ENCODE results near the gene MT4. TPM values are rescaled to one million over a fixed set of nuclear protein-coding genes. Genes with fewer than 3 reads are reported as not detected.
"Not testable (repeated sequence)": the region's sequence is repeated elsewhere in the genome, so short reads cannot be mapped to it uniquely, and the experiment has no call there.

The MT4 gene
- polyA plus RNA-seq, 4 donors, result not detected

DNA sequence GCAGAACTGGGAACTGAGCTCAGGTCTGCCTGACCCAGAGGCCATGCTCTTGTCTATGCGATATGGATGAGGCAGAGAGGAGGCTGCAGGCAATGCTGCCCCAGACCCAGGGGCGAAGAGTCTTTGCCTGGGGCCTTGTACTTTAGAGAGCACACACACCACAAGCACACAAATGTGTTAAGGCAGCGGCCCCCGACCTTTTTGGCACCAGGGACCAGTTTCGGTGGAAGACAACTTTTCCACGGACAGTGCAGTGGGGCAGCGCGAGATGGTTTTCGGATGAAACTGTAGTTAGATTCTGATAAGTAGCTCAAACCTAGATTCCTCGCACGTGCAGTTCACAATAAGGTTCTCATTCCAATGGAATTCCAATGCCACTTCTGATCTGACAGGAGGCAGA is 6.7 kb downstream of the MT4 start:
- FAIRE-seq, result no peak
- peaks cover 0 to 5% (median 0%) of the 10 kb centered on the region in 3 donors for H3K27me3 ChIP-seq (ENCODE audit: control insufficient read depth in 3 of 3, insufficient read depth in 3 of 3, low read length in 3 of 3)
- DNase-seq, result no peak
- H3K27ac ChIP-seq (ENCODE audit: low read depth in 1 of 3, low read length in 2 of 3), result no peak overlapping the region
- H3K4me1 ChIP-seq (ENCODE audit: control insufficient read depth in 3 of 3, insufficient read depth in 2 of 3, low read depth in 1 of 3, low read length in 2 of 3), result no peaks in the 10 kb centered on the region
- H3K9me3 ChIP-seq (ENCODE audit: control insufficient read depth in 2 of 2, insufficient read depth in 1 of 2, low read depth in 1 of 2, low read length in 1 of 2), result no peaks in the 10 kb centered on the region
- no peak overlapping the region for H3K4me3 ChIP-seq (ENCODE audit: low read depth in 1 of 3, low read length in 3 of 3)
- WGBS, 3 donors, result 88 to 90% (median 89%) methylated on average over 11 of the region's 11 CpGs
- no peaks in the 10 kb centered on the region for H3K36me3 ChIP-seq (ENCODE audit: control insufficient read depth in 3 of 3, insufficient read depth in 2 of 3, low read depth in 1 of 3, low read length in 3 of 3)

DNA sequence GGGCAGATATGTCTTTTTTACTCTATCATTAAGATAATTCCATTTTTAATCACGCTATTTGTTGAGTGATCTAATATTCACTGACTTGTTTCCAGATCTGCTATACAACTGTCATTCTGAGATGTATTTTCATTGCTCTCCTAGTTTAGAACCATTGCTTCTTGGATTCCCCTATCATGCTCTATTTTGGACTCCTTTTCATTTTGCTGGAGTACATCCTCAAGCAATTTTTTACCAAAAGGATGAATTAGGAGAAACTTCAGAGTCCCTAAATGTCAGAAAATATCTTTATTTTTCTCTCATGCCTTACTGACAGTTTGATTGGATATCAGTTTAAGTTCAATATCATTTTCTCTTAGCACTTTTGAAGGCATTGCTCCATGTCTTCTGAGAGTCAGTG is 9.8 kb downstream of the MT4 start:
- no peaks in the 10 kb centered on the region for H3K27me3 ChIP-seq (ENCODE audit: control insufficient read depth in 3 of 3, insufficient read depth in 3 of 3, low read length in 3 of 3)
- no peaks in the 10 kb centered on the region for H3K4me1 ChIP-seq (ENCODE audit: control insufficient read depth in 3 of 3, insufficient read depth in 2 of 3, low read depth in 1 of 3, low read length in 2 of 3)
- H3K4me3 ChIP-seq (ENCODE audit: low read depth in 1 of 3, low read length in 3 of 3), result no peak overlapping the region
- H3K9me3 ChIP-seq (ENCODE audit: control insufficient read depth in 2 of 2, insufficient read depth in 1 of 2, low read depth in 1 of 2, low read length in 1 of 2), result no peaks in the 10 kb centered on the region
- no peak for FAIRE-seq
- DNase-seq, result no peak
- no peaks in the 10 kb centered on the region for H3K36me3 ChIP-seq (ENCODE audit: control insufficient read depth in 3 of 3, insufficient read depth in 2 of 3, low read depth in 1 of 3, low read length in 3 of 3)
- 63 to 72% (median 72%) methylated on average over 1 of the region's 1 CpG for WGBS, 3 donors
- no peak overlapping the region for H3K27ac ChIP-seq (ENCODE audit: low read depth in 1 of 3, low read length in 2 of 3)

DNA sequence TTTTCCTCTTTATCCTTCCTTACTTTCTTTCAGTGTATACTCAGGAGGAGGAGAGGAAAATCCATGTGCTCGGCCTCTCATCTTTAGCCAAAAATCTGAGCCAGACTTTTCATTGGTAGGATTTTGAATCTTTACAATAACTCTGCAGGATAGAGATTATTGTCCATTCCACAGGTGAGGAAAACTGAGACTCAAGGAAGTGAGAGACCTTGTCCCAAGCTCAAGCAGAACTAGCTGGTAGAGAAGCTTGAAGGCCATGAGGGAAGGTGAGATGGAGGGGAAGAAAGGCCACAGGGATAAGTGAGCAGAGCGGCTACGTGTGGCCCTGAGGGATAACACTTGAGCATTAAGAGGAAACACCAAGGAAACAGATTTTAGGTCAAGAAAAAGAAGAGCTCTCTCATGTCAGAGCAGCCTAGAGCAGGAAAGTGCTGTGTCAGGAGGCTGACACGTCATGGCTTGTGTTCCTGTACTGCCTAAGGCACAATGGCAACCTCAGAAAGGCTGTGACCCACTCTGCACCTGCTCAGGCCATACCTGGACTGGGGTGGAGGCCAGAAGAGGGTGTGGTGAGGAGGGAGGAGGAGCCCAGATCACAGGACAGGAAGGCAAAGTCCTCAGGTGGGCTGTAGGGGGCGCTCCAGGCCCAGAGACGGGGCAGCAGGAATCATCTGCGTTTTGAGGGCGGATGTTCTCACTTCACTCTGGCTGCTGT is 11.9 kb downstream of the MT4 start:
- FAIRE-seq (no peak), DNase-seq (peak; percentile 88)

DNA sequence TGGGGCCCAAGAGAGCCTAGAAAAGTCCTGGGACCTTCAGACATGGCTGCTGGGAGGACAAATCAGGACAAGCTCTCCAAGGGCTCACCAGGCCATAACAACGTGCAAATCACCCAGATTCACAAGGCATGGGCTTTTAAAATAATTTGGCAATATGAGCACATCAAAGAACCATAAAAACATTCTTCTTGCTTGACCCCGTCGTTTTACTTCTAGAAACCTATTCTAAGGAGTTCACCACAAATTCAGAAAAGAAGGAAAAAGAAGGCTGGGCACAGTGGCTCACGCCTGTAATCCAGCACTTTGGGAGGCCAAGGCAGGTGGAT is 12.4 kb downstream of the MT4 start:
- no peak for FAIRE-seq
- H3K27ac ChIP-seq (ENCODE audit: low read depth in 1 of 3, low read length in 2 of 3), result no peak overlapping the region
- H3K27me3 ChIP-seq (ENCODE audit: control insufficient read depth in 3 of 3, insufficient read depth in 3 of 3, low read length in 3 of 3), result peaks cover 0 to 2% (median 0%) of the 10 kb centered on the region in 3 donors
- 54 to 72% (median 65%) methylated on average over 4 of the region's 4 CpGs for WGBS, 3 donors
- H3K36me3 ChIP-seq (ENCODE audit: control insufficient read depth in 3 of 3, insufficient read depth in 2 of 3, low read depth in 1 of 3, low read length in 3 of 3), result no peaks in the 10 kb centered on the region
- H3K9me3 ChIP-seq (ENCODE audit: control insufficient read depth in 2 of 2, insufficient read depth in 1 of 2, low read depth in 1 of 2, low read length in 1 of 2), result no peaks in the 10 kb centered on the region
- no peaks in the 10 kb centered on the region for H3K4me1 ChIP-seq (ENCODE audit: control insufficient read depth in 3 of 3, insufficient read depth in 2 of 3, low read depth in 1 of 3, low read length in 2 of 3)
- DNase-seq, result no peak
- H3K4me3 ChIP-seq (ENCODE audit: low read depth in 1 of 3, low read length in 3 of 3), result no peak overlapping the region

More for the DNA sequence above, 11.9 kb downstream of the MT4 start:
- Histone ChIP-seq H3K9me3 (ENCODE audit: control insufficient read depth in 2 of 2, insufficient read depth in 1 of 2, low read depth in 1 of 2, low read length in 1 of 2) (no peaks in the 10 kb centered on the region), H3K27ac (ENCODE audit: low read depth in 1 of 3, low read length in 2 of 3) (no peak overlapping the region), H3K27me3 (ENCODE audit: control insufficient read depth in 3 of 3, insufficient read depth in 3 of 3, low read length in 3 of 3) (peaks cover 0 to 2% (median 0%) of the 10 kb centered on the region in 3 donors), H3K4me1 (ENCODE audit: control insufficient read depth in 3 of 3, insufficient read depth in 2 of 3, low read depth in 1 of 3, low read length in 2 of 3) (no peaks in the 10 kb centered on the region), H3K36me3 (ENCODE audit: control insufficient read depth in 3 of 3, insufficient read depth in 2 of 3, low read depth in 1 of 3, low read length in 3 of 3) (no peaks in the 10 kb centered on the region), H3K4me3 (ENCODE audit: low read depth in 1 of 3, low read length in 3 of 3) (no peak overlapping the region)
- 27 to 32% (median 28%) methylated on average over 8 of the region's 8 CpGs for WGBS, 3 donors

DNA sequence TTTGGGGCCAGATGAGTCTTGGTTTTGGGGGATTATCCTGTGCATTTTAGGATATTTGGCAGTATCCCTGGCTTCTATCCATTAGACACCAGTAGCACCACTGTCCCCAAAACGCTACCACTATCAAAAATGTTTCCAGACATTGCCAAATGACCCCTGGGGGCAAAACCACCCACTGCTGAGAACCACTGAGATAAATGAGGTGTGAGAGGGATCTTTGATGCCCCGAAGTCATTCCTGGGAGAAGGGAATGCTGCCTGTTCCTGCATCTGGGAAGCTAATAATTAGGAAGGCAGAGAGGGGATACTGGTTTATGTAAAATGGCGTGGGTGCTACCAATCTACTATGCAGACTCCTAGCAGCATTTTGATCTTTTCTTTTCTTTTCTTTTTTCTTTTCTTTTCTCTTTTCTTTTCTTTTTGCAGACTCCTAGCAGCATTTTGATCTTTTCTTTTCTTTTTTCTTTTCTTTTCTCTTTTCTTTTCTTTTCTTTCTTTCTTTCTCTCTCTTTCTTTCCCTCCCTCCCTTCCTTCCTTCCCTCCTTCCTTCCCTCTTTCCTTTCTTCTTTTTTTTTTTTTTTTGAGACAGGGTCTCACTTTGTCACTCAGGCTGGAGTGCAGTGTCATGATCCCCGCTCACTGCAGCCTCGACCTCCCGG is 15.6 kb downstream of the MT4 start:
- Histone ChIP-seq H3K27ac (ENCODE audit: low read depth in 1 of 3, low read length in 2 of 3) (no peak overlapping the region), H3K36me3 (ENCODE audit: control insufficient read depth in 3 of 3, insufficient read depth in 2 of 3, low read depth in 1 of 3, low read length in 3 of 3) (no peaks in the 10 kb centered on the region), H3K9me3 (ENCODE audit: control insufficient read depth in 2 of 2, insufficient read depth in 1 of 2, low read depth in 1 of 2, low read length in 1 of 2) (no peaks in the 10 kb centered on the region), H3K4me3 (ENCODE audit: low read depth in 1 of 3, low read length in 3 of 3) (no peak overlapping the region), H3K4me1 (ENCODE audit: control insufficient read depth in 3 of 3, insufficient read depth in 2 of 3, low read depth in 1 of 3, low read length in 2 of 3) (no peaks in the 10 kb centered on the region), H3K27me3 (ENCODE audit: control insufficient read depth in 3 of 3, insufficient read depth in 3 of 3, low read length in 3 of 3) (peaks cover 0 to 14% (median 0%) of the 10 kb centered on the region in 3 donors)
- FAIRE-seq (no peak), DNase-seq (no peak)
- 81 to 85% (median 83%) methylated on average over 6 of the region's 6 CpGs for WGBS, 3 donors

DNA sequence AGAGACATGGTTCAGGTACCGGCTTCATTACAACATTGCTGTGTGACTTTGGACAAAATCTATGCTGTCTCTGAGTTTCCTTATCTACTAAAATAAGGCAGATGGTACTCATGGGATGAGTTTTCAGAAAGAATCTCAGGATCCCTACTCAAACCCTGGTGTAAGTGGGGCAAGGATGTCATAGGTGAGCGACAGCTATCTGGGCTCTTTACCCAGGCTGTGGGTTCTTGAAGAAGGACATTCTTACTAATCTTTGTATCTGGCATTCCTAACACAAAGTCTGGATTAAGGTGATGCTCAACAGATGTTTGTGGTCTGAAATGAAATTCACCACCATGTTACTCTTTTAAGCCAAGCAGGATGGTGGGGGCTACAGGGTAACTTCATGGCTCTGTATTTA is 18.0 kb downstream of the MT4 start:
- H3K36me3 ChIP-seq (ENCODE audit: control insufficient read depth in 3 of 3, insufficient read depth in 2 of 3, low read depth in 1 of 3, low read length in 3 of 3); FAIRE-seq; H3K4me3 ChIP-seq (ENCODE audit: low read depth in 1 of 3, low read length in 3 of 3); H3K9me3 ChIP-seq (ENCODE audit: control insufficient read depth in 2 of 2, insufficient read depth in 1 of 2, low read depth in 1 of 2, low read length in 1 of 2); H3K27ac ChIP-seq (ENCODE audit: low read depth in 1 of 3, low read length in 2 of 3); DNase-seq; H3K4me1 ChIP-seq (ENCODE audit: control insufficient read depth in 3 of 3, insufficient read depth in 2 of 3, low read depth in 1 of 3, low read length in 2 of 3): not testable (repeated sequence)
- H3K27me3 ChIP-seq (ENCODE audit: control insufficient read depth in 3 of 3, insufficient read depth in 3 of 3, low read length in 3 of 3), result peaks cover 0 to 23% (median 0%) of the 10 kb centered on the region in 3 donors
- 83 to 95% (median 90%) methylated on average over 2 of the region's 2 CpGs for WGBS, 3 donors

DNA sequence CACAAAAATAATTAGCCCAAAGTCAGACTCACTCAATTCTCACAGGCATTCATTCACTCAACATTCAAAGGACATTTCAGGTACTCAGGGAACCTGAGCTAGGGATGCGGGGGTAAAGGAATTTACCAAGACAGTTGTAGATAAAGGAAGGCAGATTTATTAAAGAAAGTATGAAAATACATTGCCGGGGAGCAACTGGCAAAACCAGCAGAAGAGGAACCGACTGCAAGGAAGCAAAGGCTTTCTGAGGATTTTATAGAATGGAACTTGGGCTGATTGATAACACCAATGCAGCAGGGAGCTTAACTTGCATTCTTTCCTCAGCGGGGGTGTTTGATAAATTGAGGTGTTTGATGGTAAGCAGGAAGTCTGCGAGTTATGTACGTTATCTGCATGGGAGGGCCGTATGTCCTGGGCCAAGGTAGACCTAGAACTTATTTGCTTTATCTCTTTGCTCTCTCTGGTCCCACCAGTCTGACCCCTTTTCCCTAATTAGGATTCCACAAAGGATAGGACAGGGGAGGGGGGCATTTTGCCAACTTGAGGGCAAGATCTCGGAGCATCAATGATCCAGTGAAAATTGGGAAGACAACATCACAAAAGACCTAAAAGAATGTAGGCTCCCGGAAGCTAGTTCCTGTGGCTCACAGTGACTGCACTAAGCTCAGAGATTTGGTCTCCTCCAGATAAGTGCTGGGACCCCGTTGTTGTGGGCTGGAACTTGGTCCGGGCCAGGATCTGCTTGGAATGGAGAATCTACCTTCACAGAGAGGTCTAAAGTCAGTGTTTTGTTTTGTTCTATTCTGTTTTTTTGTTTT is 18.7 kb downstream of the MT4 start:
- Histone ChIP-seq H3K36me3 (ENCODE audit: control insufficient read depth in 3 of 3, insufficient read depth in 2 of 3, low read depth in 1 of 3, low read length in 3 of 3) (no peaks in the 10 kb centered on the region), H3K27ac (ENCODE audit: low read depth in 1 of 3, low read length in 2 of 3) (no peak overlapping the region), H3K4me1 (ENCODE audit: control insufficient read depth in 3 of 3, insufficient read depth in 2 of 3, low read depth in 1 of 3, low read length in 2 of 3) (no peaks in the 10 kb centered on the region), H3K27me3 (ENCODE audit: control insufficient read depth in 3 of 3, insufficient read depth in 3 of 3, low read length in 3 of 3) (peaks cover 0 to 27% (median 0%) of the 10 kb centered on the region in 3 donors), H3K4me3 (ENCODE audit: low read depth in 1 of 3, low read length in 3 of 3) (no peak overlapping the region), H3K9me3 (ENCODE audit: control insufficient read depth in 2 of 2, insufficient read depth in 1 of 2, low read depth in 1 of 2, low read length in 1 of 2) (no peaks in the 10 kb centered on the region)
- no peak for FAIRE-seq
- no peak for DNase-seq
- WGBS, 3 donors, result 54 to 61% (median 59%) methylated on average over 11 of the region's 11 CpGs

DNA sequence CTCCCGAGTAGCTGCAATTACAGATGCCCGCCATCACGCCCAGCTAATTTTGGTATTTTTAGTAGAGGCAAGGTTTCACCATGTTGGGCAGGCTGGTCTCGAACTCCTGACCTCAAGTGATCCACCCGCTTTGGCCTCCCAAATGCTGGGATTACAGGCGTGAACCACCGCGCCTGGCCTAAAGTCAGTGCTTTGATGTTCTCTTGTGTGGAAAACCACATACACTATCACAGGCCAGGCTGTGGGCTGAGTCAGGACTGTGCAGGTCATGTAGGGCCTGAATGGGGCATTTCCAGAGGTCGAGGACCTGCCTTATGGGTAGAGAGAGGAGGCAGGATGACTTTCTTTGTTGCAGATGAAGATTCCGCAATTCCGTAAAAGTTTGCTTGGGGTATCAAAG is 19.4 kb downstream of the MT4 start:
- Histone ChIP-seq H3K9me3 (ENCODE audit: control insufficient read depth in 2 of 2, insufficient read depth in 1 of 2, low read depth in 1 of 2, low read length in 1 of 2) (no peaks in the 10 kb centered on the region), H3K27ac (ENCODE audit: low read depth in 1 of 3, low read length in 2 of 3) (no peak overlapping the region), H3K4me3 (ENCODE audit: low read depth in 1 of 3, low read length in 3 of 3) (no peak overlapping the region), H3K4me1 (ENCODE audit: control insufficient read depth in 3 of 3, insufficient read depth in 2 of 3, low read depth in 1 of 3, low read length in 2 of 3) (no peaks in the 10 kb centered on the region), H3K27me3 (ENCODE audit: control insufficient read depth in 3 of 3, insufficient read depth in 3 of 3, low read length in 3 of 3) (peaks cover 0 to 32% (median 3%) of the 10 kb centered on the region in 3 donors), H3K36me3 (ENCODE audit: control insufficient read depth in 3 of 3, insufficient read depth in 2 of 3, low read depth in 1 of 3, low read length in 3 of 3) (no peaks in the 10 kb centered on the region)
- DNase-seq (no peak), FAIRE-seq (no peak)
- WGBS, 3 donors, result 83 to 87% (median 86%) methylated on average over 11 of the region's 11 CpGs

Data from small intestine (tissue), 7 donors.